Right hindlimb (tissue), 1 donor: Measurements from ENCODE around the gene LRP1B.
"Not testable (repeated sequence)": the region's sequence is repeated elsewhere in the genome, so short reads cannot be mapped to it uniquely, and the experiment has no call there.

Source experiments
- DNase-seq: peaks from one replicate; pipeline ENCODE4 v3.0.0-alpha.2; 2018

LRP1B gene

GRCh38 chr2:140355511-140356090 lies 1775.2 kb downstream of the LRP1B start:
- no peak for DNase-seq

- no peak for DNase-seq
Observed at GRCh38 chr2:140354544-140354943, 1776.3 kb downstream of the LRP1B start.

- no peak for DNase-seq
Observed at GRCh38 chr2:140353541-140353940, 1777.3 kb downstream of the LRP1B start.

GRCh38 chr2:140351692-140352091 lies 1779.1 kb downstream of the LRP1B start:
- no peak for DNase-seq

GRCh38 chr2:140349695-140350094 lies 1781.1 kb downstream of the LRP1B start:
- DNase-seq = no peak

- DNase-seq = no peak
Observed at GRCh38 chr2:140348826-140349225, 1782.0 kb downstream of the LRP1B start.

- no peak for DNase-seq
Observed at GRCh38 chr2:140344838-140345237, 1786.0 kb downstream of the LRP1B start.

- DNase-seq = not testable (repeated sequence)
Observed at GRCh38 chr2:140344266-140344665, 1786.5 kb downstream of the LRP1B start.

GRCh38 chr2:140338795-140339194 lies 1792.0 kb downstream of the LRP1B start:
- no peak for DNase-seq

- no peak for DNase-seq
Observed at GRCh38 chr2:140337061-140337460, 1793.8 kb downstream of the LRP1B start.

GRCh38 chr2:140316345-140316744 lies 1814.5 kb downstream of the LRP1B start:
- DNase-seq = no peak

GRCh38 chr2:140311905-140312304 lies 1818.9 kb downstream of the LRP1B start:
- DNase-seq = no peak

- DNase-seq = no peak
Observed at GRCh38 chr2:140308706-140309105, 1822.1 kb downstream of the LRP1B start.

GRCh38 chr2:140307532-140307931 lies 1823.3 kb downstream of the LRP1B start:
- DNase-seq = no peak

GRCh38 chr2:140295767-140296166 lies 1835.0 kb downstream of the LRP1B start:
- DNase-seq = no peak

- DNase-seq = no peak
Observed at GRCh38 chr2:140288726-140289125, 1842.1 kb downstream of the LRP1B start.

GRCh38 chr2:140288213-140288612 lies 1842.6 kb downstream of the LRP1B start:
- no peak for DNase-seq

- DNase-seq = no peak
Observed at GRCh38 chr2:140286377-140286776, 1844.4 kb downstream of the LRP1B start.

GRCh38 chr2:140277344-140277743 lies 1853.5 kb downstream of the LRP1B start:
- not testable (repeated sequence) for DNase-seq

- DNase-seq = no peak
Observed at GRCh38 chr2:140276661-140277060, 1854.2 kb downstream of the LRP1B start.

GRCh38 chr2:140275427-140275826 lies 1855.4 kb downstream of the LRP1B start:
- no peak for DNase-seq

GRCh38 chr2:140274891-140275290 lies 1855.9 kb downstream of the LRP1B start:
- no peak for DNase-seq

- no peak for DNase-seq
Observed at GRCh38 chr2:140273958-140274357, 1856.9 kb downstream of the LRP1B start.

GRCh38 chr2:140273408-140273807 lies 1857.4 kb downstream of the LRP1B start:
- DNase-seq = no peak

GRCh38 chr2:140270224-140270623 lies 1860.6 kb downstream of the LRP1B start:
- DNase-seq = no peak

GRCh38 chr2:140269000-140269399 lies 1861.8 kb downstream of the LRP1B start:
- DNase-seq = no peak
